GM19397 (cell line): ENCODE measurements around the gene KRT31.
"Not testable (repeated sequence)": the region's sequence is repeated elsewhere in the genome, so short reads cannot be mapped to it uniquely, and the experiment has no call there.

Experiments used
- ATAC-seq: cut with Tn5 transposase; IDR thresholded peaks from one replicate; pipeline ENCODE4 v1.9.1; 2021; ENCODE audit warnings: mild to moderate bottlenecking, moderate library complexity; ENCODE audit not compliant: unreplicated experiment

KRT31 gene

GRCh38 chr17:41396996-41397660, at the start of gene KRT31:
Gene KRT31, minus strand, starts transcription at chr17:41397608. Its CDS starts 69 bp downstream, at chr17:41397539.
- ATAC-seq, result no peak

- no peak for ATAC-seq
Observed at GRCh38 chr17:41446806-41447205, 49.4 kb upstream of the KRT31 start.

GRCh38 chr17:41444640-41445039, 47.2 kb upstream of the KRT31 start:
- ATAC-seq, result no peak

GRCh38 chr17:41444186-41444585, 46.8 kb upstream of the KRT31 start:
- no peak for ATAC-seq

- no peak for ATAC-seq
Observed at GRCh38 chr17:41442739-41443138, 45.3 kb upstream of the KRT31 start.

- no peak for ATAC-seq
Observed at GRCh38 chr17:41440531-41441033, 43.2 kb upstream of the KRT31 start, which contains the start of gene KRT38. Gene KRT38, minus strand, starts transcription at chr17:41440983. Its CDS starts 62 bp downstream, at chr17:41440921.

- no peak for ATAC-seq
Observed at GRCh38 chr17:41439375-41439774, 42.0 kb upstream of the KRT31 start.

- ATAC-seq, result no peak
Observed at GRCh38 chr17:41437769-41438168, 40.4 kb upstream of the KRT31 start.

GRCh38 chr17:41437254-41437653, 39.8 kb upstream of the KRT31 start:
- ATAC-seq, result no peak

- no peak for ATAC-seq
Observed at GRCh38 chr17:41434415-41434814, 37.0 kb upstream of the KRT31 start.

GRCh38 chr17:41434005-41434404, 36.6 kb upstream of the KRT31 start:
- no peak for ATAC-seq

- no peak for ATAC-seq
Observed at GRCh38 chr17:41433586-41433985, 36.2 kb upstream of the KRT31 start.

- ATAC-seq, result not testable (repeated sequence)
Observed at GRCh38 chr17:41430376-41430775, 33.0 kb upstream of the KRT31 start.

GRCh38 chr17:41429667-41430066, 32.3 kb upstream of the KRT31 start:
- no peak for ATAC-seq

- no peak for ATAC-seq
Observed at GRCh38 chr17:41428591-41429291, 31.3 kb upstream of the KRT31 start.

- ATAC-seq, result no peak
Observed at GRCh38 chr17:41424111-41424635, 26.8 kb upstream of the KRT31 start, which contains the start of gene KRT37. Gene KRT37, minus strand, starts transcription at chr17:41424585. Its CDS starts 62 bp downstream, at chr17:41424523.

GRCh38 chr17:41422586-41422985, 25.2 kb upstream of the KRT31 start:
- ATAC-seq, result not testable (repeated sequence)

- ATAC-seq, result no peak
Observed at GRCh38 chr17:41421617-41422016, 24.2 kb upstream of the KRT31 start.

GRCh38 chr17:41421116-41421515, 23.7 kb upstream of the KRT31 start:
- no peak for ATAC-seq

GRCh38 chr17:41420134-41420533, 22.7 kb upstream of the KRT31 start:
- ATAC-seq, result no peak

- ATAC-seq, result no peak
Observed at GRCh38 chr17:41419716-41420115, 22.3 kb upstream of the KRT31 start.
